Nephron (organoid): Measurements from ENCODE around the gene POLE3.
"Not testable (repeated sequence)": the region's sequence is repeated elsewhere in the genome, so short reads cannot be mapped to it uniquely, and the experiment has no call there.

Experiments
- H3K27ac Mint-ChIP-seq, 3 experiments: 2 replicates each; pipeline ENCODE4 v1.8.0; 2020; ENCODE audit warnings: mixed read lengths in 3 of 3, mild to moderate bottlenecking in 2 of 3, moderate library complexity in 1 of 3
- H3K27me3 Mint-ChIP-seq: 2 replicates; pipeline ENCODE4 v1.8.0; 2021; ENCODE audit warnings: low read depth, mild to moderate bottlenecking, moderate library complexity, mixed read lengths
- H3K36me3 Mint-ChIP-seq: 2 replicates; pipeline ENCODE4 v1.8.0; 2020; ENCODE audit warnings: low read depth, mixed read lengths
- H3K4me1 Mint-ChIP-seq: 2 replicates; pipeline ENCODE4 v1.8.0; 2020; ENCODE audit warnings: mixed read lengths
- H3K4me3 Mint-ChIP-seq, 3 experiments: 2 replicates each; pipeline ENCODE4 v1.8.0; 2020; ENCODE audit warnings: mild to moderate bottlenecking in 3 of 3, mixed read lengths in 3 of 3, moderate library complexity in 2 of 3
- H3K9me3 Mint-ChIP-seq: 2 replicates; pipeline ENCODE4 v1.8.0; 2020; ENCODE audit warnings: mixed read lengths
- TF ChIP-seq, protein P1 (sequence below), 3 experiments: fragments of 200-600 bp; sonication (generic); IDR thresholded peaks; one replicate each; pipeline ENCODE4 v1.5.0; 2021; ENCODE audit warnings: antibody characterized with exemption in 3 of 3; ENCODE audit not compliant: unreplicated experiment in 3 of 3

Gene POLE3

DNA sequence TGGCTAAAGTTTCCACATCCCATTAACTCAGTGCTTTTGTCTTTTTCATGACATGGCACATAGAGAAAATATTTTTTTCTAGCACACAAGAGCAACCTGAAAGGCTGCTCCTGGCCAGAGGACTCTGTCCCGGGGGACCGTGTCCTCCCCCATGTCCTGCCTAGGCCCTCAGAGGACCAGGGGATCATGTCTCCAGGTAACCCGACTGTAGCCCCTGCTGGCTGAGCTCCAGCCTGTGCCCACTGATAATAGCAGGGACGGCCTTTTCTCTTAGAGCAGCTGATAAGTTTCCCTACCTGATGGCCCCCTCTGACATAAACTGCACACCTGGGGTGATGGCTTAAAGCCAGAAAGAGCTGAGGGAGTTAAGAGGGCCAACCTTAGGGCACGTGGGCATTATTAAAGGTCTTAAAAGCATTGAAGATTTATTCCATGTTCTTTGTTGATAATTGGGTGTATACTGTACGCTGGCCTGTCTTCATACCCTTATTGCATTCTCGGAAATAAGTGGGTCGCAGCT, 39.6 kb downstream of the POLE3 start:
- H3K9me3 Mint-ChIP-seq: no peaks in the 10 kb centered on the region
- TF ChIP-seq, protein P1, sequence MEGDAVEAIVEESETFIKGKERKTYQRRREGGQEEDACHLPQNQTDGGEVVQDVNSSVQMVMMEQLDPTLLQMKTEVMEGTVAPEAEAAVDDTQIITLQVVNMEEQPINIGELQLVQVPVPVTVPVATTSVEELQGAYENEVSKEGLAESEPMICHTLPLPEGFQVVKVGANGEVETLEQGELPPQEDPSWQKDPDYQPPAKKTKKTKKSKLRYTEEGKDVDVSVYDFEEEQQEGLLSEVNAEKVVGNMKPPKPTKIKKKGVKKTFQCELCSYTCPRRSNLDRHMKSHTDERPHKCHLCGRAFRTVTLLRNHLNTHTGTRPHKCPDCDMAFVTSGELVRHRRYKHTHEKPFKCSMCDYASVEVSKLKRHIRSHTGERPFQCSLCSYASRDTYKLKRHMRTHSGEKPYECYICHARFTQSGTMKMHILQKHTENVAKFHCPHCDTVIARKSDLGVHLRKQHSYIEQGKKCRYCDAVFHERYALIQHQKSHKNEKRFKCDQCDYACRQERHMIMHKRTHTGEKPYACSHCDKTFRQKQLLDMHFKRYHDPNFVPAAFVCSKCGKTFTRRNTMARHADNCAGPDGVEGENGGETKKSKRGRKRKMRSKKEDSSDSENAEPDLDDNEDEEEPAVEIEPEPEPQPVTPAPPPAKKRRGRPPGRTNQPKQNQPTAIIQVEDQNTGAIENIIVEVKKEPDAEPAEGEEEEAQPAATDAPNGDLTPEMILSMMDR (IDR thresholded peaks at IDR 0.05; ENCODE audit: unreplicated experiment in 3 of 3): no peak
- peaks cover 10% of the 10 kb centered on the region for H3K36me3 Mint-ChIP-seq
- no peak overlapping the region for H3K4me3 Mint-ChIP-seq
- peaks cover 6% of the 10 kb centered on the region for H3K4me1 Mint-ChIP-seq
- H3K27me3 Mint-ChIP-seq: peaks cover 4% of the 10 kb centered on the region
- no peak overlapping the region for H3K27ac Mint-ChIP-seq

GRCh38 chr9:113369855-113370140, 40.7 kb downstream of the POLE3 start:
- H3K4me1 Mint-ChIP-seq: no peaks in the 10 kb centered on the region
- TF ChIP-seq, protein P1 (IDR thresholded peaks at IDR 0.05; ENCODE audit: unreplicated experiment in 3 of 3): no peak
- H3K4me3 Mint-ChIP-seq: no peak overlapping the region
- H3K27ac Mint-ChIP-seq: no peak overlapping the region
- H3K36me3 Mint-ChIP-seq: peaks cover 10% of the 10 kb centered on the region
- no peaks in the 10 kb centered on the region for H3K9me3 Mint-ChIP-seq
- peaks cover 4% of the 10 kb centered on the region for H3K27me3 Mint-ChIP-seq

DNA sequence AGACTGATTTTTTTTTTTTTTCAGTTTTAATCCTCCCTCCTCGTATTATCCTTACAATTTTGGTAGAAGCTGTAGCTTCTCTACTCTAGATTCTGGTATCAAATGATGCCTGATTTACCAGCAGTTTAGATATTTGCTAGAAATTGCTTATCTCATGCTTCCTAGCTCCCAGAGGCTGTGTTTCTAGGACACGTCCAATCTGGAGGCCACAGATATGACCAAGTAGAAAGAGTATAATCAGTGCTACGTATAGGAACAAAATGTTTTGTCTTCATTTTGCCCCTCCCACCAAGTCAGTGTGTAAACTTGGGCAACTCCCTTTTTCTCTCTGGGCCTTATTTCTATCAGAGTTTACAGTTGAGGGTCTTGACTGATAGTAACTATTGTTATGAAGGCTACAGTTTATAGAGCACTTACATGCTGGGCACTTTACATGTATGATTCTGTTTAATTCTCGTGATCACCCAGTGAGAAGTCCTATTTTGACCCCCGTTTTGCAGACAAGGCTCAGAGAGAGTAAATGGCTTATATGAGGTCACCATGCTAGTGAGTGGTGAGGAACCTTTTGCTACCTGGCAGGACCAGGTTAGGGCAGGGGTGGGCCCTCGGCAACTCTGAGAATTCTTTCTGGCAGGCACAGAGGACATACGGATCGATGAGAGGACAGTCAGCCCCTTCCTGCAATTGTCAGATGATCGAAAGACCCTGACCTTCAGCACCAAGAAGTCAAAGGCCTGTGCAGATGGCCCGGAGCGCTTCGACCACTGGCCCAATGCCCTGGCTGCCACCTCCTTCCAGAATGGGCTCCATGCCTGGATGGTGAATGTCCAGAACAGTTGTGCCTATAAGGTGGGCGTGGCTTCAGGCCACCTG, 41.3 kb downstream of the POLE3 start:
- Mint-ChIP-seq H3K4me3 (no peak overlapping the region), H3K27ac (no peak overlapping the region), H3K9me3 (no peaks in the 10 kb centered on the region)

DNA sequence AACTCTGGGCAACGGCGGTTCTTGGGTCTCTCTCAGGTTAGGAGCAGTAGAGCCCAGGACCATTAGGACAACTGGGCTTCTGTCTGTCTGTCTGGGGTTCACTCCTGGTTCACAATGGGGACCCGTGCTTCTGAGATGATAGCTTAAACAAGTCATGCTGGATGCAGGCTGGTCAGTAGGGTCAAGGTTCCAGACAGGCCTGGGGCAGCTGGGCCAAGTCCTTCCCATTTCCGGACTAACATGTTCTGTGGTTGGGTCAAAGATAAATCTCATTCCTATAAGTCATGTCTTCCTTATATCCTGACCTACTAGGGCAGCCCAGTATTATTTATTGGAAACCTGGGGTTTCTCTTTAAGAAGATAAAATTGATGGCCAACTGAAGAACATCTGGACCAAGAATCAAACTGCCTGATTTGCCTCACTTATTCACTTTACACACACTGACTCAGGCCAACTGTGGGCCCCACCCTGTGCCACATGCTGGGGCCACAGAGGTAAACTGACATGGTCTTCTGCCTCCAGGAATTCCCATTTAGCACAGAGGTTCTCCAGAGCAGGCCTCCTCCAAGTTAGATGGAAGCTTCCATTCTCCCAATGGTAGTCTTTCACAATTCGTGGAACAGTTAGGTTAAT, 42.0 kb downstream of the POLE3 start:
- Mint-ChIP-seq H3K9me3 (no peaks in the 10 kb centered on the region), H3K36me3 (peaks cover 4% of the 10 kb centered on the region), H3K4me3 (no peak overlapping the region), H3K4me1 (no peaks in the 10 kb centered on the region), H3K27ac (no peak overlapping the region), H3K27me3 (peaks cover 4% of the 10 kb centered on the region)
- TF ChIP-seq, protein P1 (IDR thresholded peaks at IDR 0.05; ENCODE audit: unreplicated experiment in 3 of 3): no peak

More for the DNA sequence above, 41.3 kb downstream of the POLE3 start:
- H3K27me3 Mint-ChIP-seq: peaks cover 4% of the 10 kb centered on the region
- H3K4me1 Mint-ChIP-seq: no peaks in the 10 kb centered on the region
- peaks cover 5% of the 10 kb centered on the region for H3K36me3 Mint-ChIP-seq
- TF ChIP-seq, protein P1 (IDR thresholded peaks at IDR 0.05; ENCODE audit: unreplicated experiment in 3 of 3): no peak

- H3K9me3 Mint-ChIP-seq, H3K27ac Mint-ChIP-seq, H3K36me3 Mint-ChIP-seq, H3K4me1 Mint-ChIP-seq, H3K4me3 Mint-ChIP-seq, H3K27me3 Mint-ChIP-seq: not testable (repeated sequence)
These were observed 44.8 kb downstream of the POLE3 start for GRCh38 chr9:113365652-113366051.

DNA sequence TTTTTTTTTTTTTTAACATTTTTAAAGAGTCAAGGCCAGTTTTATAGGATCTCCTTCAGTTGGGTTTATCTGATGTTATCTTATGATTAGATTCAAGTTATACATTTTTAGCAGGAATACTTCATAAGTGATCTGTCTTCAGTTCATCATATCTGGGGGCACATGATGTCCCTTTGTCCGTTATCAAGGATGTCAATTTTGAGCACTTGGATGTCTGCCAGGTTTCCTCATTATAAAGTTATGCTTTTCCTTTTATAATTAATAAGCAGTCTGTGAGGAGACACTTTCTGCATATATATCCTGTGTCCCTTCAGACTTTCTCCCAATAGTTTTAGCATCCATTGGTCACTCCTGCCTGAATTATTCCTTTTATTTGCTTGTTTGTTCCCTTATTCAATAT, 45.5 kb downstream of the POLE3 start:
- Mint-ChIP-seq H3K27ac (no peak overlapping the region), H3K4me3 (no peak overlapping the region), H3K27me3 (peaks cover 9% of the 10 kb centered on the region), H3K4me1 (peaks cover 7% of the 10 kb centered on the region), H3K36me3 (no peaks in the 10 kb centered on the region), H3K9me3 (no peaks in the 10 kb centered on the region)
- TF ChIP-seq, protein P1 (IDR thresholded peaks at IDR 0.05; ENCODE audit: unreplicated experiment in 3 of 3): no peak
